GM21717 (cell line): ENCODE measurements around the gene GDF15.

Source experiments
- ATAC-seq: cut with Tn5 transposase; IDR thresholded peaks from one replicate; pipeline ENCODE4 v1.9.1; 2021; ENCODE audit warnings: mild to moderate bottlenecking, moderate library complexity; ENCODE audit not compliant: unreplicated experiment

The GDF15 gene

DNA sequence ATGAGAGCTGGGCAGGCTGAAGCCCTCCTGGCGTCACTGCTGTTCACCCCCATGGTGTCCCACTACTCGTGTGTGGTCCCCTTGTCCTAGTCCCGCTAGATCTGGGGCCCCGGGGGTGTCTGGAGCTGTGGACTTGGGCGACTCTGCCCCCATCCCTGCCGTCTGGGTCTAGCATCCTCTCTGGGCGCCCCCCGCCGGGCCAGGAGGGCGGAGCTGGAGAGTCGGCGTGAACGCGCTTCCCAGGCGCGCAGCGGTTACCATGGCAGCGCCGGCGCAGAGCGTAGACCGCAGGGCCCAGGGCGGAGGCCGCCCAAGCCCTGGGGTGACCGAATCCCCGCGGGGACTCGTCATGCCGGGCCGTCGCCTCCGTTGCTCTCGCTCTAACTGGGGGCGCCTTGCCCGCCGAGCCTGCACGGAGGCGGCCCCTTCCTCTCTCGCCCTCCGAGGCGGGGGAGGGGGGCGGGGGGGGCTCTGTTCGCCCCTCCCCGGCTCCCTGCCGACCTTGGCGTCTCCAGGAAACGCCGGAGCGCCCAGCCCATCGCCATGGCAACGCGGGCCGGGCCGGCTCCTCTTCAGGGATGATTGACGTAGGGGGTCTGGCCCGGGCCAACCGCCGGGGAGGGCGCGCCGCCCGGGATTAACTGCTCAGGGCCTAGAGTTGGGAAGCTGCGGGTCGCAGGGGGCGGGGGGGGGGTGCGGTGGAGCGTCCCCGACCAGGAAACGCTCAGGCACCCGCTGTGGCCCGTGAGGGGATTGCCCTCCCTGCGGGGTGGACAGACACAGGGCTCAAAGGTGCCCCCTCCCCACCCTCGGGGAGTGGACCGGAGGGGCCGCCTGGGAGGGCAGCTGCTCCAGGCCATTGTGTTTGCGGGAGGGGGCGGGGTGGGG is 43.1 kb downstream of the GDF15 start:
- peak; percentile 39 for ATAC-seq

GRCh38 chr19:18429717-18430416 is 43.9 kb downstream of the GDF15 start:
- no peak for ATAC-seq

DNA sequence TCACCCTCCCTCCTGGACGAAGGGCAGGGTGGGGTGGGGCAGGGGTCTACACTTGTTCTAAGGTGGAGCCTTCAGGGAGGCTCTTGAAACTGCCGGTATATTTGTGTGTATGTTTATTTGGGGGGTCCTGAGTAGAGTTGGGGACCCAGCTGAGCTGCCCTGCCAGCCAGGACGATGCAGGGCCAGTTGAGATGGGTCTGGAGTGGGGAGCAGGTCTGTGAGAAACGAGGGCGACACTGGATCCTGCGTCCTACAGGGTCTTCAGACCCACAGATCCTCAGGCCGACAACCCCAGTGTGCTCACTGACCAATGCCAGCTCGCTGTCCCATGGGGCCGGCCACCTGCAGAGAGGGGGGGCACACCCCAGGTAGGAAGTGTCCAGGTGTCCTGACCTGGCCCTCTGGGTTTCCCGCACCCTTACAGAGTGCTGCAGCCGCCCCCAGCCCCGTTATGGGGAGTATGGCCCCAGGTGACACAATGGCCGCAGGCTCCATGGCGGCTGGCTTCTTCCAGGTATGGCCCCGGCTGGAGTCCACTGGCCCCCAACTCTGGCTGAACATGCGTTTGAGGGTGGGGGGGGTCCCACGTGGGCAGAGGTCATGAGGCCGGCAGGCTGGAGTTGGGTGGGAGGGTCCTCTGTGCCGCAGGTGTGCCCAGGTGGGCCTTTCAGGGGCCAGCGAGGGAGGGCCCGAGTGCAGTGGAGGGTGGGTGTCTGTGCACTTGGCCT is 44.6 kb downstream of the GDF15 start:
- no peak for ATAC-seq

GRCh38 chr19:18431351-18432197 is 45.6 kb downstream of the GDF15 start:
- no peak for ATAC-seq

DNA sequence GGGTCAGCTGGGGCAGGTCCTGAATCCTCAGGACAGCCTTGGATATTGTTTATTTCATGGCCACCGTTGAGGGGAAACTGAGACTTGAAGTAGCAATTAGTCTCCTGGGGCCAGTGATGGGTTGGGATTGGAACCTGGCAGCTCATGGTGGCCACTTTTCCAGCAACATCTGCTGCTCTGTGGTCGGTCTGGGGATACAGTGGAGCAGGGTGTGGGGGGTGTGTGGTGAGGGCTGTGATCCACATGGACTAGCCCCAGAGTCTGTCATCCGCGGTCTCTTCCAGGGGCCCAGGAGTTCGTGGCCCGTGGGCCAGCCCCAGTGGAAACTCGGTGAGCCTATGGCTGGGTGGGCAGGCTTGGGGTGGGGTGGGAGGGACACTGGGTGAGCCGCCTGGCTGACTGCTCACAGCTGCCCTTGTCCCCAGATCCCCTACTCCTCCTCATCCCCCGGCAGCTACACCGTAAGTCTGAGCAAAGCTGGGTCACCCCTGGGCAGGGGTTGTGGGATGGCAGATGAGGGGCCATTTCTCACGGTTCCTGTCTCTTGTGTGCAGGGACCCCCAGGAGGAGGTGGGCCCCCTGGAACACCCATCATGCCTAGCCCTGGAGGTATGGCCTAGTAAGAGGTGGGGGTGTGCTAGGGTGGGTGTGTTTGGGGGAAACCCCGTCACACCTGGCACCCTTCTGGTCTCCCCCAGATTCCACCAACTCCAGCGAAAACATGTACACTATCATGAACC is 46.5 kb downstream of the GDF15 start:
- no peak for ATAC-seq

- no peak for ATAC-seq
Observed at GRCh38 chr19:18433015-18433691, 47.2 kb downstream of the GDF15 start.

DNA sequence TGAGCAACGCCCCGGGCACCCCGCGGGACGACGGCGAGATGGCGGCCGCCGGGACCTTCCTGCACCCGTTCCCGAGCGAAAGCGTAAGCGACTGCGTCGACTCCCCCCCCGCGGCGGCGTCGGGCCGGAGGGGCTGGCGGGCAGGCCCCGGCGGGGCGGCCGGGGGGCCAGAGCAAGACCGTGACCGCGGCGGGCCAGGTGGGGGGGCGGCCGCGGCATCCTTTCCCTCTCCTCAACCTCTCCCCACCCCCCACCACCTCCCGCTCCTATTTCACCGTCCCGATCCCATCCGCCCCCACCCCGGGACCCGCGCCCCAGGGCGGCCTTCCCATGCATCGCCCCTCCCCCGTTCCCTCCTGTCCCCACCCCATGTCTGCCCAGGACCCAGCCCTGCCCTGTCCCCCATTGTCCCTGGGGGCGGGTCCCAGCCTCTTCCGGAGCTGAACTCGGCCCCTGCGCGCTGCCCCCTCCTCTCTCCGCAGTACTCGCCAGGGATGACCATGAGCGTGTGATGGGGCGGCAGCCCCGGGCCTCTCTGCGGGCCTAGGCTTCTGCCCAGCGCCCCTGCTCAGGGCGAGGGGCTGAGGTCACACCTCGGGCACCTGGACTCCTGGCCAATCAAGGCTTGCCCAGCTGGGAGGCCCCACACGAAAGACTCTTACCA is 47.9 kb downstream of the GDF15 start:
- no peak for ATAC-seq

- ATAC-seq = no peak
Observed at GRCh38 chr19:18434411-18435175, 48.6 kb downstream of the GDF15 start.

DNA sequence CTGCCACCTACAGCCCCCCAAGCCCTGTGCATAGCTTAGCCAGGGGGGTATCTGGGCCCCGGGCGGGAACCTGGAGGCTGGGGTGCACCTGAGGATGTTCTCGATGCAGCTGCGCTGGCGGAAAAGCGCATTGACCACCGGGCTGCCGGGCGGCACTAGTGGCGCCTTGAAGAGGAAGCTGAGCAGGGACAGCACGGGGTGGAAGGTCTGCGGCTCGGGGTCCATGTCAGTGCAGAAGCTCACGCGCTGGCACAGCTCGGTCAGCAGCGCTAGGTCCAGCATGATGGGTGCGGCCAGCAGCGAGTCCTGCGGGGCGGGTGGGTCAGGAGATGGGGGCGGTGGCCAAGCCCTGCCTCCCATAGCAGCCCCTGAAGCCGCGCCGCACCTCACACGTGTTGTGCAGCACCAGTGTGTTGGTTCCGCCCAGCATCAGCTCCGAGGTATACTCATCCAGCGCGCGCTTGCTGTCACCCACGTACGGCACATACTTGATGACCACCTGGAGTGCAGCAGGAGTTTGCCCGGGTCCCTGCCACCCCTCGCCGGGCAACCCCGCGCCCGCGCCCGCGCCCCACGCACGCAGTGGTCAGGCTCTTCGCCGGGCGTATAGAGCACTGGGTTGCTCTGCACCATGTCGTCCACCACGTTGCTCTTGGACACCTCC is 49.4 kb downstream of the GDF15 start:
- ATAC-seq = no peak

DNA sequence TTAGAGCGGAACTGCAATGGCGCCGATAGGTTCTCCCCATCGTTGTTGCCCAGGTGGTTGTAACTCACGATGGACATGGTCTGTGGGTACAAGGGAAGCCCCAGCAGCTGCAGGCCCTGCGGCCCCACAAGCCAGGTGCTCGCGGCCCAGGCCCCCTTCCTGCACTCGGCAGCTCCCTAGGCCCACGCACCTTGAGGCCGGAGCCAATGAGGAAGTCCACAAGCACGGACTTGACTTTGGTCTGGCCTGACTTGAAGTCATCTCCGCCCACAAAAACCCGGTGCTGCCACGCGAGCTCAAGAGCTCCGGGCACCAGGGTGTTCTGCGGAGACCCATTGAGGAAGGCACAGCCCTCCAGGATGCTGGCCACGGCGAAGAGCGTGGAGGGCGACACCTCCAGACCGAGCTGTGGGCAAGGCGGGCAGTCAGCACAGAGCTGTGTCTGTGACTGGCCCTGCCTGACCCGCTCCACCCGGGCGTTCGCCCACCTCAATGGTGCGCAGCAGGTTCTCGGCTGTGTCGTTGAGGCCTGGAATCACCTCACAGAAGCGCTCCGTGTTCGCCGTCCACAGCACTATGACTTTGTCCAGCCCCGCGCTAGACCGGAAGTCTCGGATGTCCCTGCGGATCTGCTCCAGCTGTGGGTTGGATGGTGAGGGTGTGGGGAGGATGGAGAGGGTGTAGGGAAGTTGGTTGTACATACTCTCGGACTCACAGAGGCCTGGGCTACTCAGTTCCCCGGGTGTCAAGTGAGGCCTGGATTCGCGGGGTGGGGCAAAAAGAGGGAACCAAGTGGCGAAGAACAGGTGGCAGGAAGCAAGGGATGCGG is 50.1 kb downstream of the GDF15 start:
- no peak for ATAC-seq

GRCh38 chr19:18436671-18437490 is 50.9 kb downstream of the GDF15 start:
- ATAC-seq = no peak

DNA sequence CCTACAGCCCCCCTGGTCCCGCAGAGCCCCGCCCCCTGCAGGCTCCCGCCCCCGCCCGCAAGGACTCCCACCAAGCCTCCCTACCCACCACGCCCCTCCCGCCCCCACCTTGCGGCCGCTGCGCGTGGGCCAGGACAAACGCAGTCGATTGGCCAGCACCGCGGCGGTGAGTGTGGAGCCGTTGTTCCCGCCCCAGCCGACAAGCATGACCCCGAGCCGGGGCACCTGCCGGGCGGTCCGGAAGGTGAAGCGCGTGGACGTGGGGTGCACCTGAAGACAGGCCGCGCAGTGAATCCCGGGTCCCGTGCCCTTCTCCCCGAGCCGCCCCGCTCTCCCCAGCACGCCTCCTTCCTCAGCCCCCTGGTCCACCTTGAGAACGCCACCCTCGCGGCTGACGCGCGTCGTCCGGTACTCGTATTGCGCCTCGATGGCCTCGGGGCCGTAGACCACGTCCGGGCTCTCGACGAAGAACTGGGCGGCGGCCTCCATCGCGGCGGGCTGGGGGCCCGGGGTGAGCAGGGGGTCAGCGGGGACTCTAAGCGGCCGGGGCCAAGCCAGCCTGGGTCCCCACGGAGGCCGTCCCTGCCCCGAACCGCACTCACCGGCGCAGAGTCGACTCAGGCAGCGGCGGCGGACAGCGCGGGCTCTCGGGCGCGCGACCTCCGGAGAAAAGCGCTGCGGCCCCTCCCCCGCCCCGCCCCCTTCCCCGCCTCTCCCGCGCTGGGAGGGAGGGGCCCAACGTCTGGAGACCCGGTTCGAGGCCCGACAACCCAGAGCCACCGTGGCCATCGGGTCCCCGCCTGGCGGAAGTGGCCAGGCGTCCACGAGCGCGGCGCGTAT is 51.8 kb downstream of the GDF15 start, which contains the start of gene ISYNA1:
TSS of gene ISYNA1 (minus strand) at position 643 of the 840 bp plus-strand sequence. CDS start at position 489, 154 bp downstream.
- ATAC-seq = no peak

GRCh38 chr19:18438331-18439024 is 52.5 kb downstream of the GDF15 start:
- no peak for ATAC-seq
